Measurements from ENCODE around the gene NME2.

DNA sequence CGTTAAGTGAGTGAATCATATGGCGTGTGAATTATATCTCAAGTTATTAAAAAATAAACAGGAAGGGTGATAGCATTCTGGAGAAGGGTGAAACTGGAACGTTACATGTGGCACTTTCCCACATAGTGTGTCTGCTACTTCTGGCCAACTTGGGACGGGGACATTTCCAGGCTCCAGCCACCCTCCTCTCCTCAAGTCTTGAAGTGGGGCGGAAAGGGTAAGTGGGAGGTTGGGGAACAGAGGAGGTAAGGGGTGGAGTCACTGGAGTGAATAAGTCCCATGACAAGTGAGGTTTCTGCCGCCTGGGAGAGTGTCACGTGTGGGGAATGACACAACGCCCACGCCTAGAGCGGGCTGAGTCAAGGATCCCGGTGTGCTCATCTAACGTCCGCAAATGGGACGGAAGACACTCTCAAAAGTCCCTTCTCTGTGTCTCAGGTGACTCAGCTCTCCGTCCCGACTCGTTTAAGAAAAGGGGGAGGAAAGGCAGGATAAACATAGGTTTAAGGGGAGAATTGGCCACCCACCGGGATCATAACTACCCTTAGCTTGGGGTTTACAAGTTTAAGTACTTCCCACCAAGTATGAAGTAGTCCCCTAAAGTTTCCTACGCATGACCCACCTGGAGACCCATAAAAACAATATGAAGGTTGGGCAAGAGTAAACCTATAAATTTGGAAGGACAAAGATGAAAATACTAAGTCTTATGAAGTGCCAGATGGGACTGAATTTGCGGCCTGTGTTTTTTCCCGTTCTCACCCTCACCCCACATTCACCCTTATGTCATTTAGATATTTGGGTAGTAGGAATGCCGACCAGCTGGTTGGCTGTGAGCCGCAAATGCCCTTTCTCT is 44.4 kb upstream of the NME2 start:
- TF ChIP-seq POLR2A (IDR thresholded peaks at IDR 0.05) (peak; percentile 91 to 97), CTCF (IDR thresholded peaks at IDR 0.05) (no peak)
